GM18870 (cell line): ENCODE data around the gene INPP5F.
"Not testable (repeated sequence)": the region's sequence is repeated elsewhere in the genome, so short reads cannot be mapped to it uniquely, and the experiment has no call there.

Source experiments
- ATAC-seq: cut with Tn5 transposase; IDR thresholded peaks from one replicate; pipeline ENCODE4 v1.9.1; 2021; ENCODE audit warnings: moderate library complexity; ENCODE audit not compliant: unreplicated experiment

Gene INPP5F

GRCh38 chr10:119703903-119704508, 21.8 kb upstream of the INPP5F start:
- ATAC-seq = no peak

- peak; percentile 57 for ATAC-seq
Measured at GRCh38 chr10:119705434-119705831, 20.4 kb upstream of the INPP5F start.

GRCh38 chr10:119706521-119707278, 19.1 kb upstream of the INPP5F start:
- no peak for ATAC-seq

- ATAC-seq = not testable (repeated sequence)
Measured at GRCh38 chr10:119707331-119707730, 18.5 kb upstream of the INPP5F start.

- ATAC-seq = not testable (repeated sequence)
Measured at GRCh38 chr10:119710935-119711334, 14.9 kb upstream of the INPP5F start.

- no peak for ATAC-seq
Measured at GRCh38 chr10:119713744-119714483, 11.9 kb upstream of the INPP5F start.

- no peak for ATAC-seq
Measured at GRCh38 chr10:119714484-119714816, 11.4 kb upstream of the INPP5F start.

GRCh38 chr10:119715628-119716505, 10.0 kb upstream of the INPP5F start:
- no peak for ATAC-seq

- ATAC-seq = no peak
Measured at GRCh38 chr10:119723161-119723560, 2.7 kb upstream of the INPP5F start.

- ATAC-seq = no peak
Measured at GRCh38 chr10:119723624-119724023, 2.2 kb upstream of the INPP5F start.

- peak; percentile 13 for ATAC-seq
Measured at GRCh38 chr10:119724593-119725516, 995 bp upstream of the INPP5F start.

GRCh38 chr10:119725517-119725827, 378 bp upstream of the INPP5F start:
- peak; percentile 20 for ATAC-seq

- ATAC-seq = no peak
Measured at GRCh38 chr10:119726676-119727261, 919 bp downstream of the INPP5F start.

- ATAC-seq = no peak
Measured at GRCh38 chr10:119728172-119728800, 2.4 kb downstream of the INPP5F start.

- ATAC-seq = no peak
Measured at GRCh38 chr10:119734396-119735332, 8.8 kb downstream of the INPP5F start.

GRCh38 chr10:119735451-119735850, 9.6 kb downstream of the INPP5F start:
- no peak for ATAC-seq

GRCh38 chr10:119736220-119736619, 10.4 kb downstream of the INPP5F start:
- ATAC-seq = no peak

- ATAC-seq = no peak
Measured at GRCh38 chr10:119737039-119737663, 11.3 kb downstream of the INPP5F start.
